PFSK-1 (cell line): ENCODE data around the gene KCNV2.

Experiments
- FOXP2 ChIP-seq: optimal IDR thresholded peaks from 2 replicates; pipeline ENCODE3; 2011; ENCODE audit warnings: borderline replicate concordance, control low read depth, inconsistent platforms; ENCODE audit not compliant: insufficient read depth; ENCODE audit errors: extremely low read length, extremely low read depth
- POLR2AphosphoS5 ChIP-seq: IDR thresholded peaks from 2 replicates; pipeline ENCODE4 v1.6.1; 2012; ENCODE audit warnings: low read depth, mild to moderate bottlenecking, control low read depth, low read length, moderate library complexity
- SIN3A ChIP-seq: IDR thresholded peaks from 2 replicates; pipeline ENCODE4 v1.6.1; 2012; ENCODE audit warnings: mild to moderate bottlenecking, low read length, moderate library complexity, borderline replicate concordance; ENCODE audit not compliant: insufficient read depth
- TAF1 ChIP-seq: IDR thresholded peaks from 2 replicates; pipeline ENCODE4 v1.6.1; 2012; ENCODE audit warnings: low read length, control low read depth, borderline replicate concordance; ENCODE audit not compliant: insufficient read depth
- TF ChIP-seq, protein P1 (sequence below), 2 experiments: IDR thresholded peaks; 2 replicates each; pipeline versions ENCODE4 v1.6.1 to v1.8.0; 2011 to 2012; ENCODE audit warnings: low read depth in 2 of 2, low read length in 2 of 2, control low read depth in 1 of 2, inconsistent platforms in 1 of 2, mild to moderate bottlenecking in 1 of 2, moderate library complexity in 1 of 2; ENCODE audit not compliant: insufficient read depth in 1 of 2

Gene KCNV2

DNA sequence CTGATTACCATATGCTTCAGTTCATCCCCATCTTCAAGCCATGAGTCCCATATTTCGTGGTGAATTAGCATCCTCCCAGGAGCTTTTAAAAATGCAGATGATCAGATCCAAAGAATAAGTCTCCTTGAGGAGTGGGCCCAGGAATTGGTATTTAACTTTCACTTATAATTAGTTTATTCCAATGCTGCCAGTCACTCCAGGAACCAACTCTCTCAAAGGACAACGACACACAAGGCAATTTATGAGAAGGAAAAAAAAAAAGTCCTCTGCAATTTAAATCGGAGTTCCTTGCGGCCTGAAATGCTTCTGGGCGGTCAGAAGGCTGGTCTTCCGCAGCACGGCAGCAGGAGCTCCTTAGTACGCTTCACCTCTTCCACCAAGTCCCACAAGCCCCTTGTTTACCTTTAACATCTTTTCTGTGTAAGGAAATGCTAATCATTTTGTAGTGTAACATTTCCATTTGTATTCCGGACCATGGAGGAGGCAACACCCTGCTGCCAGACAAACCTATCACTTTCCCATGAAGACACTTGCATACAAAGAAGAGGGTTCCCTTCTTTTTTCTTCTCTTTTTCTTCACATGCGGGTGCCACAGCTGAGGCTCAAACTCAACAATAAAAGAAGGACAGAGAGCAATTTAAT is 16.3 kb upstream of the KCNV2 start:
- no peak for TF ChIP-seq POLR2AphosphoS5
- TF ChIP-seq TAF1: no peak
- no peak for TF ChIP-seq FOXP2
- TF ChIP-seq SIN3A: no peak
- TF ChIP-seq, protein P1, sequence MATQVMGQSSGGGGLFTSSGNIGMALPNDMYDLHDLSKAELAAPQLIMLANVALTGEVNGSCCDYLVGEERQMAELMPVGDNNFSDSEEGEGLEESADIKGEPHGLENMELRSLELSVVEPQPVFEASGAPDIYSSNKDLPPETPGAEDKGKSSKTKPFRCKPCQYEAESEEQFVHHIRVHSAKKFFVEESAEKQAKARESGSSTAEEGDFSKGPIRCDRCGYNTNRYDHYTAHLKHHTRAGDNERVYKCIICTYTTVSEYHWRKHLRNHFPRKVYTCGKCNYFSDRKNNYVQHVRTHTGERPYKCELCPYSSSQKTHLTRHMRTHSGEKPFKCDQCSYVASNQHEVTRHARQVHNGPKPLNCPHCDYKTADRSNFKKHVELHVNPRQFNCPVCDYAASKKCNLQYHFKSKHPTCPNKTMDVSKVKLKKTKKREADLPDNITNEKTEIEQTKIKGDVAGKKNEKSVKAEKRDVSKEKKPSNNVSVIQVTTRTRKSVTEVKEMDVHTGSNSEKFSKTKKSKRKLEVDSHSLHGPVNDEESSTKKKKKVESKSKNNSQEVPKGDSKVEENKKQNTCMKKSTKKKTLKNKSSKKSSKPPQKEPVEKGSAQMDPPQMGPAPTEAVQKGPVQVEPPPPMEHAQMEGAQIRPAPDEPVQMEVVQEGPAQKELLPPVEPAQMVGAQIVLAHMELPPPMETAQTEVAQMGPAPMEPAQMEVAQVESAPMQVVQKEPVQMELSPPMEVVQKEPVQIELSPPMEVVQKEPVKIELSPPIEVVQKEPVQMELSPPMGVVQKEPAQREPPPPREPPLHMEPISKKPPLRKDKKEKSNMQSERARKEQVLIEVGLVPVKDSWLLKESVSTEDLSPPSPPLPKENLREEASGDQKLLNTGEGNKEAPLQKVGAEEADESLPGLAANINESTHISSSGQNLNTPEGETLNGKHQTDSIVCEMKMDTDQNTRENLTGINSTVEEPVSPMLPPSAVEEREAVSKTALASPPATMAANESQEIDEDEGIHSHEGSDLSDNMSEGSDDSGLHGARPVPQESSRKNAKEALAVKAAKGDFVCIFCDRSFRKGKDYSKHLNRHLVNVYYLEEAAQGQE (IDR thresholded peaks at IDR 0.05; ENCODE audit: insufficient read depth in 1 of 2, low read depth in 2 of 2, low read length in 2 of 2): no peak

DNA sequence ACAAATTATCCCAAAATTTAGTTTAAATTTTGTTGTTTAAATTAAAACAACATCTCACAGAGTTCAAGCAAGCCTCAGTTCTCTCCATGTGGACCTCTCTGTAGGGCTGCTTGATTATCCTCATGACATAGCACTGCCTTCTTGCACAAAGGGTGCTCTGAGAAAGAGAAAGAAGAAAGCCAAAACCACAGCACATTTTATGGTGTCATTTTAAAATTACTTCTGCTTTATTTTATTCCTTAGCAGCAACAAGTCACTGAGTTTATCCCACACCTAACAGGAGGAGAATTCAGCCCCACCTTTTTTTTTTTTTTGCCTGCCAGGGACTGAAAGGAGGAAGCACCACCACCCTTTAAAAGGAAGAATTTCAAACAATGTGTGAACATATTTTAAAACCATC is 12.8 kb upstream of the KCNV2 start:
- TF ChIP-seq TAF1 (no peak), FOXP2 (no peak), SIN3A (no peak), POLR2AphosphoS5 (no peak)
- TF ChIP-seq, protein P1 (IDR thresholded peaks at IDR 0.05; ENCODE audit: insufficient read depth in 1 of 2, low read depth in 2 of 2, low read length in 2 of 2): no peak

DNA sequence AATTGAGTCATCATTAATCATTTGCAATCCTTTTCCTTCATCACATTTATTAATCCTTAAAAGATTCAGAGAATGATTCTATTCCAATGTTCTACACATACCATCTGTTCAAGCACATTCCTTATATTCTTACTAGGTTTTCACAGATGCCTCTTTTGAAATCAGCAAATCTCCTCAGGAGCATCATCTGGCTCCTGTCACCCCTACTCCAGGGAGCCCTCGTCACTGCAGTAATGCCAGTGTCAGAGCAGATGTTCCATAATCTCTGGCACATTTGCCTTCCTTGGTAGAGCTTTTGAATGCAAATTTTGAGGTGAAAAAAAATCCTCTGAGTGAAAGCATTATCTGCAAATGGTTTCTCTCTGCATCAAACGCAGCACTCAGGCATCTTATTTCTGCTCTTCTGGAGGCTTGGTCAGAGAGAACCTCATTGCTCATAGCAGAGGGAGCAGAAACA is 7.6 kb upstream of the KCNV2 start:
- no peak for TF ChIP-seq TAF1
- TF ChIP-seq SIN3A: no peak
- no peak for TF ChIP-seq POLR2AphosphoS5
- TF ChIP-seq, protein P1 (IDR thresholded peaks at IDR 0.05; ENCODE audit: insufficient read depth in 1 of 2, low read depth in 2 of 2, low read length in 2 of 2): no peak
- no peak for TF ChIP-seq FOXP2

DNA sequence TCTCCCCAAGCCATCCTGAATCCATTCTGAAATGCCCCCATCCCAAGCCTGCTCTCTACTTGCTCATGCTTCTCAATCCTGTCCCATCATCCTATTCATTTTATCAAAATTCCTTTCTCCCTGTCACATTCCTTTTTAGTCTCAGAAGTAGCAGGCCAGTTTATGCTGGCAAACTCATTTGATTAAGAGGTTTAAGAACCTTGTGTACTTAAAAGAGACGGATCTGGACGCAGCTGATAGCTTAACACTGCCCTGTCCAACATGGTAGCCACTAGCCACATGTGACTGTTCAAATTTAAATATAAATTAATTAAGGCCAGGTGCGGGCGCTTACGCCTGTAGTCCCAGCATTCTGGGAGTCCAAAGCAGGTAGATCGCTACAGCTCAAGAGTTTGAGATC is 5.6 kb upstream of the KCNV2 start:
- TF ChIP-seq TAF1 (no peak), POLR2AphosphoS5 (no peak), FOXP2 (no peak), SIN3A (no peak)
- TF ChIP-seq, protein P1 (IDR thresholded peaks at IDR 0.05; ENCODE audit: insufficient read depth in 1 of 2, low read depth in 2 of 2, low read length in 2 of 2): no peak
